CD4-positive, alpha-beta T cell treated with Interferon gamma for 1 hour (primary cell): Measurements from ENCODE around the gene AP2S1.
"Not testable (repeated sequence)": the region's sequence is repeated elsewhere in the genome, so short reads cannot be mapped to it uniquely, and the experiment has no call there.

Source experiments
- DNase-seq: peaks from one replicate; pipeline ENCODE4 v3.0.0-alpha.2; 2020

The AP2S1 gene

DNA sequence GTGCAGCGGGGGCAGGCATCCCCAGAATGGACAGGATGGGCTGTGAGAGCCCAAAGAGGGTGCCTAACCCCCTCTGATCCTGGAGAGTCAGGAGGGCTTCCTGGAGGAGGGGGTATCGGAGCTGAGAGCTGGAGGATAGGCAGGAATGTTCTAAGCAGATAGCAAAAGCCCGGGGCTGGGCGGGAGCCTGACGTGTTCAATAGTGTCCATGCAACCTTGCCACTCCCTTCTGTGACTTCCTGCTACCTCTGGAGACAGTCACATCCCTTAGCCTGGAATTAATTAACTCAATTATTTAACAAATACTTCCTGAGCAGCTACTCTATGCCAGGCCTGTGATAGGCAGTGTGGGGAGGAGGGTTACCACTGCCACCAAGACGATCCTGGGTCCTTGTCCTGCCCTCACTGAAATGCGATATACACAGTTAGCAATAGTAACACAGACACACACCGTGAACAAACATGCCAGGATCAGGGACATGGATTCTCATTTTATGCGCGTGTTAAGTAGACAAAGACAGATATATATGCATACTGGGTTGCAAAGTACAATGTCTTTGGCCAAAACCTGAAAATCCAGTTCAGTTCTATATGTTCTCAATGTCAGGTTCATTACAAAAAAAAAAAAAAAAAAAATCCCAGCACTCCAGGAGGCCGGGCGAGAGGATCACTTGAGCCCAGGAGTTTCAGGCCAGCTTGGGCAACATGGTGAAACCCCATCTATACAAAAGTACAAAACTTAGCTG is 10.7 kb downstream of the AP2S1 start:
- DNase-seq = no peak

DNA sequence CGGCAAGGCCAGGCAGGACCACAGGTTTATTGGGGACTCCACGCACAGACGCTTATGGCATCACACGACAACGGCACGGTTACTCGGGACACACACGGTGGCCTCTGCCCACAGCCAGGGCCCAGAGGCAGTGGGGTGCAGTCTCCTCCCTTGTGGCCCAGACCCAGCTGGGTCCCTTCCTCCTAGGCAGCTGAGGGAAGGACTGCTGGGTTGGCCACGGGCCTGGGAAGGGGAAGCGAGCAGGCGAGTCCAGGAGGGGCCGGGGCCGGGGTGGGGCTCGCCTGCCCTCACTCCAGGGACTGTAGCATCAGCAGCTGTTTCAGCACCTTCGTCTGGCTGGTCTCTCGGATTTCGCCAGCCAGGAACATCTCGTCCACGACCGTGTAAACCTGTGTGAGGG is 12.5 kb downstream of the AP2S1 start:
- no peak for DNase-seq

DNA sequence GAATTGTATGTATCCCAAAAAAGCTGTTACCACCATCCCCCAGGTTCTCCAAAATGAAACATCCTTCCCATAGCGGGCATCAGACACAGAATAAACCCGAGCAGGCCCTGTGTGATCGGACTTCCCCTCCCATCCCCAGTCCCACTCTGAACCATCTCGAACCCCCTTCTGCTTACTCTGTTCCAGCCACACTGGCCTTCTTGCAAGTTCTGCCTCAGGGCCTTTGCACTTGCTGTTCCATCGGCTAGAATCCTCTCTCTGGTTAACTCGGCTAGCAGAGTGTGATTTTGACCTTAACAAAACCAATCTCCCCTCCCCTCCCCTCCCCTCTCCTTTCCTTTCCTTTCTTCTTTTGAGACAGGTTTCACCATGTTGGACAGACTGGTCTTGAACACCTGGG is 15.7 kb downstream of the AP2S1 start:
- DNase-seq = no peak

DNA sequence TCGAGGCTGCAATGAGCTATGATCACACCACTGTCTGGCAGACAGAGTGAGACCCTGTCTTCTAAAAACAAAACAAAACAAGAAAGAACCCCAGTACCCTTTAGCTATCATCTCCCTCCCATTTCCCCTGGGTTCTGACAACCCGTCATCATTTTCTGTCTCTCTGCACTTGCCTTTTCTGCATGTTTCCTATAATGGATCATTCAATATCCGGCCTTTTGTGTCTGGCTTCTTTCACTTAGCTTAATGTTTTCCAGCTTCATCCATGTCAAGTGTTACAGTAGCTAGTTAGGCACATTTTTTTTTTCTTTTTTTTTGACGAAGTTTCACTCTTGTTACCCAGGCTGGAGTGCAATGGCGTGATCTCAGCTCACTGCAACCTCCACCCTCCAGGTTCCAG is 16.5 kb downstream of the AP2S1 start:
- DNase-seq = no peak

DNA sequence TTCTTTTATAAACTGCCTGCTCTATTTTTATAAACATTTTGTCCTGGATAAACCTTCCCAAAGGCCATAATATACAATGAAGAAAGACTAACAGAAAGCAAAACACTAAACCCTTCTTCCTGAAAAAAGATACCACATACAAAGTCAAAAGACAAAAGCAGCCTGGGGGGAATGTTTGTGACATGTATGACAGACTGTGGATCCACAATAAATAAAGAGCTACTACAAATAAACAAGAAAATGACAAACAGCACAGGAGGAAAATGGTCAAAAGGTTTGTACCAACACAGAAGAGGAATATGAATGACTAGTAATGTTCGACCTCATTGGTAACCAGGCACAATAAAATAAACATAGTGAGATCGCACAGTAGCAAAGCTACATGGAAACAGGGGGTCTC is 19.8 kb downstream of the AP2S1 start:
- no peak for DNase-seq

DNA sequence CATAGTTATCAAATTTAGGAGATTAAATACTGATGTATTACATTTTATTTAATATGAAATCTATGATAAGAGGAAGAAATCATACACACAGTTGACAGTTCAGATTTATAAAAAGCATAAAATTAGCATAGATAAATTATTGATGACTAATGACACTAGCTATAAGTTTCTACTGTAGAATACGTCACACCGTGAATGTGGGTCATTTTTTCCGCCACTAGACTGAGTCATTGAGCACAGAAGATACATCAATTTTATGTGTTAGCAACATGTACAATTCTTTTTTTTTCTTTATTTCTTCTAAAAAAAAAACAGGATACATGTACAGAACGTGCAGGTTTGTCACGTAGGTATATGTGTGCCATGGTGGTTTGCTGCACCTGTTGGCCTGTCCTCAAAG is 22.2 kb downstream of the AP2S1 start:
- DNase-seq = no peak

DNA sequence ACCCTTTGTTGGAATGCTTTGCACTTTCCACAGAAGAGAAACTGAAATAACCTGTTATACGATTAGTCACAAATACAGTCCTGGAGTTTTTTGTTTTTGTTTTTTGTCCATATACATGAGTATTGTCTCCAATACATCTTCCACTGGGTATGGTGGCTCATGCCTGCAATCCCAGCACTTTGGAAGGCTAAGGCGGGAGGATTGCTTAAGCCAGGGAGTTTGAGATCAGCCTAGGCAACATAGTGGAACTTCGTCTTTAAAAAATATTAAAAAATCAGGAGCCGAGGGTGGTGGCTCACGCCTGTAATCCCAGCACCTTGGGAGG is 25.0 kb downstream of the AP2S1 start:
- DNase-seq = no peak

DNA sequence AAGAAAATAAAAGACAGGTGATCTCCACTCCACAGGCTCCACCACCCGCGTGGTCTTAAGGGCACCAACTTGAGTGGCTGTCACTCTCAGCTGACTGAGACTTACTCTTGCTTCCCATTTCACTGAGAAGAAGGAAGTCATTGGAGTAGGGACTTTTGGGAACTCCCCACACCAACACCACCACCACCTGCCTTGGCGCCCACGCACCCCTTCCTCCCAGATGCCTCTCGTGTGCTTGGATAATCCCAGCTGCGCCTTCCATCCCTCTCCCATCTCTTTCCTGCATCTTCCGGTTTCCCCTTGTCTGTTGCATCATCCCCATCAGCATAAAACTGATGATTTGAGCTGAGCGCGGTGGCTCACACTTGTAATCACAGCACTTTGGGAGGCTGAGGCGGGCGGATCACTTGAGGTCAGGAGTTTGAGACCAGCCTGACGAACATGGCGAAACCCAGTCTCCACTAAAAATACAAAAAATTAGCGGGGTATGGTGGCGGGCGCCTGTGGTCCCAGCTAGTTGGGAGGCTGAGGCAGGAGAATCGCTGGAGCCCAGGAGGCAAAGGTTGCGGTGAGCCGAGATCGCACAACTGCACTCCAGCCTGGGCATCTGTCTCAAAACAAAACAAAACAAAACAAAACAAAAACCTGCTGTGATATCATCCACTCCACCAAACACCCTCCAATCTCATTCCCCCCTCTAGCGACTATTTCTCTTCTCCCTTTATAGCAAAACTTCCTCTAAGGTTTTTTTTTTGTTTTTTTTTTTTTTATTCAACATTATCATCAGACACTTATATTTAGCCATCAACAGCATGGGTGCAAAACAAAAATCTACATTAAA is 25.5 kb downstream of the AP2S1 start:
- DNase-seq = peak; percentile 25

DNA sequence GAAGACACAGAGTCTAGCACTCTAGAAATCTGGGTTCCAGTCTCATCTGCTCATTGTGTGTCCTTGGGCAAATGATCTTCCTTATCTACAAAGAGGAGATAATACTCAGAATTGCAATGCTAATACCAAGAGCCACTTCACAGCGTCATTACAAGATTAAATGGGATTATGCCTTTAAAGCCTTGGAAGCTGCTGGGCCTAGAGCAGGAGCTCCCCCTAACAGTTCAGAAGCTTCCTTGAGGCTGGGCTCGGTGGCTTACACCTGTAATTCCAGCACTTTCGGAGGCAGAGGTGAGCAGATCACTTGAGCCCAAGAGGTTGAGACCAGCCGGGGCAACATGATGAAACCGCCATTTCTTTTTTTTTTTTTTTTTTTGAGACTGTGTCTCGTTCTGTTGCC is 27.6 kb downstream of the AP2S1 start:
- DNase-seq = no peak

DNA sequence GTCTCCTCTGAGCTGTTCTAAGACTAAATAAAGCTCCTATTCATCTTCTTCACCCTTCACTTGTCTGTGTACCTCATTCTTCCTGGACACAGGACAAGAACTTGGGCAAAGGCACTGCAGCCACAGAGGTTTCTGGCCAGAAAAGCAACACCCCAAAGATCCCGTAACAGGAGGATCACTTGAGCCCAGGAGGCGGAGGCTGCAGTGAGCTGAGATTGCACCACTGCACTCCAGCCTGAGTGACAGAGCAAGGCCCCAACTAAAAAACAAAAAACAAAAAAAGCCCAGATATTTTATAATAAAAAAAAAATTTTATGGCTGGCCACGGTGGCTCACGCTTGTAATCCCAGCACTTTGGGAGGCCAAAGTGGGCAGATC is 28.2 kb downstream of the AP2S1 start:
- DNase-seq = not testable (repeated sequence)

DNA sequence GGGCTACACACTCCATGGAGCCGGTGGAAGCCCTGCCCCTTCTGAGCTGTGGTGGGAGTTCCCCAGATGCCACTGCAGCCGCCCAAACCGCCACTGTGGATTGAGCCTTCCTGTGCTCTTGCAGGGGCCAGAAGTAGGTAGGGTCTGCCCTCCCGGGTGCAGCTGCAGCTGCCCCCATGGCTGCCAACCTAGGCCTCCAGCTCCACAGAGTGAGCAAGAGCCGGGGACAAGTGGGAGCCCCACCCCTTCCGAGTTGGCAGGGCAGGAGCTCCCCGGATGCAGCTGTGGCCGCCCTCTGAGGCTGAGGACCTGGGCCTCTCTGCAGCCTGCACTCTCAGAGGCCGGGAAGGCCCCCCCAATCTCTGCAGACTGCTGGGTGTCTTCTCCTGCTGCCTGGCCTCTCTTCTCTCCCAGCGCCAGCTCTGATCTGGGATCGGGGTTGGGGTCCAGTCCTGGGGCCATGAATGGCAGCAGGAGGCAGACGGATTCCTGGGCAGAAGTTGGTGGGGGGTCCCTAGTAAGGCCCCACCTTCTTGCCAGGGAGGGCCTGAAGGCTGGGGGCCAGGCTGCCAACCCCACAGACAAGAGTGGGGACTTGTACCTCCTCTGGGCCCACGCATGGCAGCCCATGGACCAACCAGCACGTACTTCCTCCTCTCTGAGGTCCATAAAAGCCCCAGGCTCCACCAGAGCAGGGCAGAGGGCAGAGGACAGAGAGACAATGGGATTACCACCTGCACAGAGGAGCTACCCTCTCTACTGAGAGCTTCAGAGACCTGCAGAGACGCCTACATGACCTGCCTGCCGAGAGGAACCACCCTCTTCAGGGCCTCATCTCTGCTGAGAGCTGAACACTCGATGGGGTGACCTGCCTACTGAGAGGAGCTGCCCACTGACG is 28.9 kb downstream of the AP2S1 start:
- DNase-seq = peak; percentile 69

DNA sequence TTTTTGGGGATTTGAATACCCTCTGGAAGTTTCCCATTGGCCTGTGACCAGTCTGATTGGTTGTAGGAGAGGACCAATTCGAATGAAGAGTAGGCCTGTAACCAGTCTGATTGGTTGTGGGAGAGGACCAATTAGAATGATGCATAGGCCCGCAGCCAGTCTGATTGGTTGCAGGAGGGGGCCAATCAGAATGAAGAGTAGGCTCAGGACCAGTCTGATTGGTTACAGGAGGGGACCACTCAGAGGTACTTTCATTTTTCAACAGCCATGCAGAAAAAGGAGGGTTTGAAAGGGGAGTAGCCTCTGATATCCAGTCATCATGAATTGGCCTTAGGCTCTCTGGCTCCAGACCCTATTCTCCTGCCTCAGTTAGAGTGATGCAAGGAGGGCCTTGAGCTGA is 31.8 kb downstream of the AP2S1 start:
- no peak for DNase-seq

DNA sequence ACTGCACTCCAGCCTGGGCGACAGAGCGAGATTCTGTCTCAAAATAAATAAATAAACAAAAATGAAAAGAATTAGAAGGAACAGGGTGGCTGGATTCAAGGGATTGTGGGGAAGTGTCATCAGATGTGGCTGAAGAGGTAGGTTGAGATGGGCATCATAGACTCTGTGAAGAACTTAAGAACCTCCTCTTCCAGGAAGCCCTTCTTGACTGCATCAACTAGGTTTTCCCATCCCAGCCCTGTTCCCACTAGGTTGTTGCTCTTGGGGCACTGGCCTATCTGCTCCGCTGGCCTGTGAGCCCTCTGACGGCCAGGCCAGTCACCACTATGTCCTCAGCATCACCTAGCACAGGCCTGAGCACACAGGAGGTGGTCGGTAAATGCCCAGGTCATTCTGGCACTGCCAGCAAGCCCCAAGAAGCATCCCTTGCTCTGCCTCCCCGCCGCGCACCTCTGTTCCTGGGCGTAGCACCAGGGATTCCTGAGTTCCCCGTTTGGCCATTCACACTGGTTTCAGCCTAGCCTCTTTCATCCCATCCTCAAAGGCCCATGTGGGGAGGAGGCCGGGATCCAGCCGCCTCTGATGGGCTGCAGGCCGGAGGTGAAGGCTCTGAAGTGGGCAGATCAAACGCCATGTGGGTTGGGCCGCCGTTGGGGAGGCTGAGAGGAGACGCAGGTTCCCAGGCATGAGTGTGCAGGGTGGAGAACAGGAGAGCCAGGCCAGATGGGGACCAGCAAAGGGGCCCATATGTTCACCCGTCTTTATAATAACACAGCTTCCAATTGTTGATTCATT is 34.6 kb downstream of the AP2S1 start:
- DNase-seq = no peak

DNA sequence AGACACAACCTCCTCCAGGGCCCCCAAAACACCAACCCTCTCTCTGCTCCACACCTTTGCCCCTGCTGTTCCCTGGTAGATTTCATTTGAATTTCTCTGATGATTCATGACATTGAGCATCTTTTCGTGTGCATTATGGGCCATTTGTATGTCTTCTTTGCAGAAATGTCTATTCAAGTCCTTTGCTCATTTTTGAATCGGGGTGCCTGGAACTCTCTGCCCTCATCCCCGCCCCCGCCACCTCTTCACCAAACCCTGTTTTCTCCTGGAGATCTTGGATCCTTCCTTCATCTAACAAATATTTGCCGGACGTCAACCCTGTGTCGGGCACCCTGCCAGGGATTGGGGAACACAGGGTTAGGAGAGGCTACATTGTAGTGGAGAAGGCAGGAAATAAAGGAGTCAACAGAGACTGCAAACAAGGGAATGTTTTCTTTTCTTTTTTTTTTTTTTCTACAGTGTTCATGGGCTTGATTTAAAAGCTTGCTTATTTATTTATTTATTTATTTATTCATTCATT is 36.7 kb downstream of the AP2S1 start:
- no peak for DNase-seq

DNA sequence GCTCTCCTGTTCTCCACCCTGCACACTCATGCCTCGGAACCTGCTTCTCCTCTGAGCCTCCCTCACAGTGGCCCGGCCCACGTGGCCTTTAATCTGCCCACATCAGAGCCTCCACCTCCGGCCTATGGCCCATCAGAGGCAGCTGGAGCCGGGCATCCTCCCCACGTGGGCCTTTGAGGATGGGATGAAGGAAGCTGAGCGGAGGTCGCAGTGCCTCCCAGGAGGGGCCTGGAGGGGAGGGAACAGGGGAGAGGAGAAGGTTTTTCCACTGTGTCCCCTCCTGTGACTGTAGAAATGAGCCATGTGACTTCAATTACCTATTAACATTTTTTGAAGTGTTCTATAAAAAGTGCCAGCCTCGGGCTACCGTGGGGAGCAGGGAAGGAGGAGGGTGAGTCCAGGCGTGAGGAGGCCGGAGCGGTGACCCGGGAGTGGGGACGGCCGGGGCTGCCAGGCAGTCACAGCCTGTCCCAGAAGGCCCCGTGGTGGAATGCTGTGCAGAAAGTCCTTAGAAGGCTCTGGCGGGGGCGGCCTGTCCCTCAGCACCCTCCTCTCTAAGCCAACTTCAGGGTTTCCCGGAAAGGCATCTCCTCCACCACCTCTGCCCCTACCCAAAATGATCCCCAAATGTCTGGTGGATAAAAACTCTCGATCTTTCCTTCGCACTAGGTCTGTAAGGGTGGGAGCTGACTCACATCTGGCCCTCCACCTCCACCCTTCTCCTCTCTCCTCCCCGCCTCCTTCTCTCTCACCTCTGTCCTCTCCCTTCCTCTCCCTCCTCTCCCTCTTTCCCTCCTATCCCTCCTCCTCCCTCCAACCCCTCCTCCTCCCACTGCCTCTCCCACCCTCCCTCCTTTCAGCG is 37.4 kb downstream of the AP2S1 start:
- DNase-seq = no peak

DNA sequence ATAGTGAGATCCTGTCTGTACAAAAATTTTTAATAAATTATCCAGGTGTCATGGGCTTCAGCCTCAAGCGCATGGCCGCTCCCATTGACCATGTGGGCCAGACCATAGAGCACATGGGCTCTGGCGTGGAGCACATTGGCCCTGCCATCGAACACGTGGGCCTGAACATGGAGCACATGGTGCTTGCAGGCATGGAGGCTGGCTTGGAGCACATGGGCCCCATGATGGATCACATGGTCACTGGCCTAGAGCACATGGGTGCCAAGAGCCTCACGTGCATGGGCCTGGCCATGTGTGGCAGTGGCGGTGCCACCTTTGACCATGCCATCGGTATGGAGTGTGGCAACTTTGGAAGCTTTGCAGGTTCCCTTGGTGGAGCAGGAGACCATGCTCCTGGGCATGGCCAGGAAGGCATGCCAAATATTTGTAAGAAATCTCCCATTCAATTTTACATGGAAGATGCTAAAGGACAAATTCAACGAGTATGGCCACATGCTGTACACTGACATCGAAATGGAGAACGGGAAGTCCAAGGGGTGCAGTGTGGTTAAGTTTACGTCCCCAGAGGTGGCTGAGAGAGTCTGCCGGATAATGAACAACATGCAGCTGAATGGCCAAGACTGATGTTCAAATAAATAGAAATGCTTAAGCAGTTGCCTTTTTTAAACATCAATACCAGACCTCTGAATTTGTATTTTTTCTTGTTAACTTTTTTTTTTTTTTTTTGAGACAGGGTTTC is 40.9 kb downstream of the AP2S1 start:
- no peak for DNase-seq

DNA sequence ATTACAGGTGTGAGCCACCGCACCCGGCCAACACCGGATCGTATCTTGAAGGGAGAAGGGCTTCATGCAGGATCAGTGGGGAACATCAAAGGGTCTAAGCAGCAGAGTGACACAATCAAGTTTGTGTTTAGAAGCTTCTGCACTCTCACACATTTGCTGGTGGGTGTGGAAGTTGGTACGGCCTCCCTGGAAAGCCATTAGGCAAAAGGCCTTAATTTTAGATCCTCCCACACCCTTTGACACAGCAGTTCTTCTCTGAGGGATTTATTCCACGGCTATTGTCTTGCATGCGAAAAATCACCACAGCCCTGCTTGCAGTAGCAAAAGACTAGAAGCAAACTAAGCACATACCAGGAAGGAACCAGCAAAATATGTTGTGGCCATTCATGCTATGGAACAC is 44.0 kb downstream of the AP2S1 start:
- DNase-seq = no peak

DNA sequence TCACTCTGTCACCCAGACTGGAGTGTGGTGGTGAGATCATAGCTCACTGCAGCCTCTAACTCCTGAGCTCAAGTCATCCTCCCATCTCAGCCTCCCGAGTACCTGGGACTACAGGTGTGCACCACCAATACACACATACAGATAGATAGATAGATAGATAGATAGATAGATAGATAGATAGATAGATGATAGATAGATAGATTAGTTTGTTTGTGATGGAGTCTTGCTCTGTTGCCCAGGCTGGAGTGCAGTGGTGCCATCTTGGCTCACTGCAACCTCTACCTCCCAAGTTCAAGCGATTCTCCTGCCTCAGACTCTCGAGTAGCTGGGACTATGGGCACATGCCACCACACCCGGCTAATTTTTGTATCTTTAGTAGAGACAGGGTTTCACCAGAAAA is 46.2 kb downstream of the AP2S1 start:
- DNase-seq = not testable (repeated sequence)

DNA sequence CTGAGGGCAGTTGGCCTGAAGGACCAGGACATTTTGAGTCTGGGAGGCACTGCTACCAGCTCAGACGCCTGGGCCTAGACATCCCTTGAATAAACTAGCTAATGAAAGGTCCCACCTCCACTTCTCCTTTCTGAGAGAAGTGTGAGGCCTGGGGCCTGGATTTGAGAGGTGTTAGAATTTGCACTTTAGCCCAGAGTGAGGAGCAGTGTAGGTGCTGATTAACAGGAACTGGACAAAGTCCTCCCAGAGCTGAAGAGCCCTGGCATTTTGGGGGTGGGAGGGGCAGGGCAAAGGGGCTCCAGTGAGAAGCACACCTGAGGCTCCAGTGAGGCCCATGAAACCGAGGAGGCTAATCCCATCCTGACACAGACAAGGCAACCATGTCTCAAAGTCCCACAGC is 47.1 kb downstream of the AP2S1 start:
- DNase-seq = no peak

DNA sequence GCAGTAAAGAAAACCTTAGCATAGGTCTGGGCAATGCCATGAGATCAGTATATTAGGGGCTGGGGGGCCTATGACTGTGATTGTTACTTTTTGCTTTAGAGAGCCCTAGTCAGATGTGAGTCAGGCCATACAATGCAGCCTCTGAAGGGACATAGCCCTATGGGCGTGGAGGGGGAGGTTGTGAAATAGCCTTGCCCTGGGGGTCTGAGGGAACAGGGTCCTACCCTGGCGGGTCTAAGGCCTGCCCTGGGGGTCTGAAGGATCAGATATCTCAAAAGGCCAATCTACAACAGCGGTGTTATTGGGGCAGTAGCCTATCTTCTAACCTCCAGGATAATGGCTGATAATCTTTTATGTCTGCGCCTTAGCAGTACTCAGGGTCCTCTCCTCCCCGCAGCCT is 48.5 kb downstream of the AP2S1 start:
- no peak for DNase-seq

DNA sequence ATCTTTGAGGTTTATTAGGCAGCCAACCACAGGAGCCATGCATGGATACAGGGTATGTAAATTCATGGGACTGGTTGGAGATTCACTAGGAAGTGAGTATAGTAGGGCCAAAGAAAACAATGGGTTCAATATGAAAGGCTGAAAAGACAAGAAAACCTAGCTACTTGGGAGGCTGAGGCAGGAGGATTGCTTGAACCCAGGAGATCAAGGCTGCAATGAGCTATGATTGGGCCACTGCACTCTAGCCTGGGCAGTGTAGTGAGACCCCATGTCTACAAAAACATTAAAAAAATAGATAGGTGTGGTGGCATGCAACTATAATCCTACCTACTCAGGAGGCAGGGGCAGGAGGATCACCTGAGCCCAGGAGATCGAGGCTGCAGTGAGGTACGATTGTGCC is 51.9 kb downstream of the AP2S1 start:
- DNase-seq = no peak
